Endometrial microvascular endothelial cells (primary cell): ENCODE measurements around the gene DIPK1C. TPM values are rescaled to one million over a fixed set of nuclear protein-coding genes. Genes with fewer than 3 reads are reported as not detected.

Experiments
- in situ Hi-C: cut with HindIII; loops from 2 replicates; pipeline ENCODE4 v1.10.0; 2017; ENCODE audit warnings: low sequenced_read_pairs, low pct_unique_long_range_greater_than_20kb; ENCODE audit errors: inconsistent ontology term
- total RNA-seq: library from RNA; depleted of rRNA; stranded (reverse); fragments of >200 nt; gene quantifications from one replicate; pipeline ENCODE4 v1.2.3, GENCODE V29; 2015; ENCODE audit errors: inconsistent ontology term

Gene DIPK1C
- total RNA-seq, 1 donor from 2014 or later = not detected

GRCh38 chr18:74400813-74401212 is 56.3 kb downstream of the DIPK1C start:
- in situ Hi-C loops = no loop called here

DNA sequence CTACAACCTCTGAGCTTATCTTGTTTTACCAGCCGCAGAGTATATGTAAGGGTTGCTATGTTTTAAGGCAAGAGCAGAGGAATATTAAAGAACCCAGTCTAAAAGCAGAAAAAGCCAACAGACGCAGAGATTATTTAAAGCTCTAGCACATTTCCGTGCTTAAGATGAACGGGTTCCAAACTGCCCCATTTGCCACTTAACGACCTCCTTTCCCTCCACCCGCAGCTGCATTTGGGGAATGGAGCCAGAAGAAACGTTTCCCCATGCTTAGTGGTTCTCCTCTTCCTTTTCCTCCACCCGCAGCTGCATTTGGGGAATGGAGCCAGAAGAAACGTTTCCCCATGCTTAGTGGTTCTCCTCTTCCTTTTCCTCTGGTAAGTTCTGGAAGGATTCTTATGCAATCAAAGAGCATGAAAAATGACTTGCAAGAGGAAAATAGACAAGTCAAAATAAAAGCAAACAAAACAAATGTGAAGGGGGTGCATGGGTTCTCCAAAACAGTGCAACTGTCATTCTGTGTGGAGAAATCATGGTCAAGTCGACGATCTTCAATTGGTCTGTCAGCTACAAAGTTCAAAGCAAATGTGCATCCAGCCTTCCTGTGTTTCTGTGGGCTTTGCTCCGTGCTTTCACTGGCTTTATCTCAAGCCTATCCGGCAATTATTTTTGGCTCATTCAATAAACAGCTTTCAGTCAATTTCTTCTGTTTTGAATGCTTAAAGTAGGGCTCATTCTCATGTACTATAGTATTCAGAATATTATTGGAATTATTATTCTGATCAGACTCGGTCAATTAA is 57.8 kb downstream of the DIPK1C start:
- in situ Hi-C loops = no loop called here

GRCh38 chr18:74397572-74397971 is 59.5 kb downstream of the DIPK1C start:
- in situ Hi-C loops = no loop called here

DNA sequence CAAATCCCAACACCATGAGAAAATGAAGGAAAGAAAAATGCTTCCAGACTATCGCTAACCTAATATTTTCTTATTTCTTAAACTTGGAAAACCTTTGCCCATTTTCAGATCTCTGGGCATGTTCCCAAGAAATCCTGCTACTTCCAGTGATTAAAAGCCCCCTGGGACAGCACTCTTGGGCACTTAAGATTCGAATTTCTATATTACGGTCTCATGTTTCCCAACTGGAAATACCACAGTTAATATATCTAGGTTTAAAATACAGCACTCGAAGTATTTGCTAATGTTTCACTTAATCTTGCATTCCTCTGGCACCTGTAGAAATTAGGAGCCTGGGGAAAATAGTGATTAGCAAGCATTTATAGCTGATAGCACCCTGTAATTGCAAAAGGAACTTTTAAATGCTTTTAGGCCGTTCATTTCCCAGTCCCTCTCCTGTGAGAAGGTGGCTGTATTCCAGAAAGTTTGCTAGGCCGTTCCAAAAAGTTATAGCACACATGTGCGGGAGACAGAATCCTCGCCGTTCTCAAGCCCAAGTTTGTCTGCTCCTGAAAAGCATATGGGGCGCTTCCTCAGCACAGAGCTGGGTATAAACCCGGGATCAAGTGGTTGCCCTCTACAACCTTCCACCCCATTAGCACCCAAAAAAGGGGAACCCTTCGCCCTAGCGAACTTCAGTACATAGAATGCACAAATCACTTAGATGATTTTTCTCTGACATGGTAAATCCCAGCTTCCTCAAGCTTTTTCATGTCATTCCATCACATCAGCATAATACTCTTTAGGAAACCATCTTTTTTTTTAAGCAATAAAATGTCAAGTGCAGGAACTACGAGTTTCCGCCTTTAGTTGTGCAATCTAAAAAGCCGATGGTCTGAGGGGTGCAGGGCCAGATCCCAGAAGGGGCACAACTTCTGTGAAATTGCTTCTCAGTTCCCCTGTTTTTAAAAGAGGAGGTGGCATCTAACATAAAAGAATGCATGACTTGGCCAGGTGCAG is 60.6 kb downstream of the DIPK1C start:
- in situ Hi-C loops = no loop called here

- in situ Hi-C loops = no loop called here
These were observed 61.4 kb downstream of the DIPK1C start for GRCh38 chr18:74395648-74396154.

- in situ Hi-C loops = no loop called here
These were observed 62.1 kb downstream of the DIPK1C start for GRCh38 chr18:74395006-74395405.

GRCh38 chr18:74392323-74392722 is 64.8 kb downstream of the DIPK1C start:
- in situ Hi-C loops = no loop called here

- in situ Hi-C loops = no loop called here
These were observed 66.2 kb downstream of the DIPK1C start for GRCh38 chr18:74390900-74391299.

DNA sequence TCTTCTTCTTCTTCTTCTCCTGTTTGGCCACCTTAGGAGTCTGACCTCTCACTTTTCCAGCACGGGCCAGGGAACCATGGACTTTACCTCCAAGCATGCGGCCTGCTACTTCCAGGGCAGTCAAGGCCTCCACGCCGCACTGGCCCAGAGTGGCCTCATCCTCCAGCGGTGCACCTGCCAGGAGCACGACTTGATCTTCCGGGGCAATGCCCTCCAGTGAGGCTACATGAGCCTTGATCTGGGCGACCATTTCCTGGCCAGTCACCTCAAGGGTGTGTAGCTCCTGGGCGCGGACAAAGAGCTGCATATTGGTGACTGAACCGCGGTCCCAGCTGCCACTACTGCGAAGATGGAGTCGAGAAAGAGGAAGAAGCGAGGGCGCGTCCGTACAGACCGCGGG is 67.1 kb downstream of the DIPK1C start:
- in situ Hi-C loops = no loop called here

- in situ Hi-C loops = no loop called here
These were observed 67.8 kb downstream of the DIPK1C start for GRCh38 chr18:74389171-74389927.

DNA sequence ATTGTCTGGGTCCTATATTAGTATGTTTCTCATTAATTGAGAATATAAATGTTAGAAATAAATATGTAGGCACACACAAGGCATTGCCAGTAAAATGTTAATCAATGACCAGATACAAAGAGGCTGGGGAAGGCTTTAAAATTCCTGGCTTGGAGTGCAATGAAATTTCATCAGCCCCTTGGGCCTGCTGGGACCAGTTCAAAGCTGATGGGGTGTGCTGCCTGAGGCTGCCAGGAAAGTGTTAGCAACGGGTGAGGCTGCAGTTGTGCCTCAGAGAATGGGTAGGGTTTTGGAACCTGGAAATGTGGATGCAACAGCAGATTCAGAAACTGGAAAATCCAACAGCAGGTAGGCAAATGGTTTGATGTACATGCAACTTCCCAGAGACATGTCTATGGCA is 68.9 kb downstream of the DIPK1C start:
- in situ Hi-C loops = no loop called here

- in situ Hi-C loops = no loop called here
These were observed 69.7 kb downstream of the DIPK1C start for GRCh38 chr18:74387383-74387782.

Other genes starting within 250 kb of the DIPK1C start
- gene CYB5A, start 165.3 kb downstream of the DIPK1C start, total RNA-seq = 40.3 TPM
- gene C18orf63, start 141.5 kb downstream of the DIPK1C start, total RNA-seq = not detected
- 157 TPM for gene CNDP2, start 39.1 kb upstream of the DIPK1C start, total RNA-seq
- not detected for gene CNDP1, start 77.2 kb upstream of the DIPK1C start, total RNA-seq
- 8.7 TPM for gene ZNF407, start 140.6 kb upstream of the DIPK1C start, total RNA-seq